ENCODE data around the gene PRRG3. TPM values are rescaled to one million over a fixed set of nuclear protein-coding genes. Genes with fewer than 3 reads are reported as not detected.

PRRG3 gene
- total RNA-seq, 1 donor from 2014 or later, result not detected

GRCh38 chrX:151708821-151709220 lies 13.6 kb downstream of the PRRG3 start:
- ATAC-seq, result no peak

GRCh38 chrX:151710457-151710856 lies 15.2 kb downstream of the PRRG3 start:
- ATAC-seq, result no peak

- ATAC-seq, result no peak
Measured at GRCh38 chrX:151711154-151711553, 15.9 kb downstream of the PRRG3 start.

GRCh38 chrX:151711787-151712186 lies 16.5 kb downstream of the PRRG3 start:
- ATAC-seq, result no peak

- no peak for ATAC-seq
Measured at GRCh38 chrX:151712253-151712652, 17.0 kb downstream of the PRRG3 start.

- no peak for ATAC-seq
Measured at GRCh38 chrX:151713849-151714248, 18.6 kb downstream of the PRRG3 start.

GRCh38 chrX:151714362-151714761 lies 19.1 kb downstream of the PRRG3 start:
- ATAC-seq, result no peak

GRCh38 chrX:151715752-151716151 lies 20.5 kb downstream of the PRRG3 start, which contains the start of gene FATE1:
TSS of gene FATE1 (plus strand) at chrX:151716035. CDS start at chrX:151716120, 85 bp downstream.
- no peak for ATAC-seq

GRCh38 chrX:151722241-151722846 lies 27.1 kb downstream of the PRRG3 start:
- ATAC-seq, result no peak

- ATAC-seq, result no peak
Measured at GRCh38 chrX:151723156-151723760, 28.0 kb downstream of the PRRG3 start.

- ATAC-seq, result no peak
Measured at GRCh38 chrX:151724563-151725337, 29.5 kb downstream of the PRRG3 start.

- no peak for ATAC-seq
Measured at GRCh38 chrX:151725338-151725614, 30.0 kb downstream of the PRRG3 start.

GRCh38 chrX:151726751-151727150 lies 31.5 kb downstream of the PRRG3 start:
- ATAC-seq, result no peak

GRCh38 chrX:151727346-151727745 lies 32.1 kb downstream of the PRRG3 start:
- ATAC-seq, result no peak

- no peak for ATAC-seq
Measured at GRCh38 chrX:151729056-151729725, 33.9 kb downstream of the PRRG3 start.

- no peak for ATAC-seq
Measured at GRCh38 chrX:151734446-151734845, 39.2 kb downstream of the PRRG3 start, which contains the start of gene CNGA2. TSS of gene CNGA2 (plus strand) at chrX:151734746. CDS start at chrX:151738484, 3,738 bp downstream.

- ATAC-seq, result no peak
Measured at GRCh38 chrX:151735219-151735618, 40.0 kb downstream of the PRRG3 start.

- ATAC-seq, result no peak
Measured at GRCh38 chrX:151736685-151737084, 41.4 kb downstream of the PRRG3 start.

GRCh38 chrX:151737494-151737893 lies 42.2 kb downstream of the PRRG3 start:
- ATAC-seq, result no peak

GRCh38 chrX:151738751-151739150 lies 43.5 kb downstream of the PRRG3 start:
- no peak for ATAC-seq

- no peak for ATAC-seq
Measured at GRCh38 chrX:151741606-151742005, 46.3 kb downstream of the PRRG3 start.

GRCh38 chrX:151742311-151742710 lies 47.1 kb downstream of the PRRG3 start:
- ATAC-seq, result no peak

All from esophagus mucosa (tissue), 1 donor.